ENCODE results near the gene NFIA. TPM values are rescaled to one million over a fixed set of nuclear protein-coding genes. Genes with fewer than 3 reads are reported as not detected.

Gene NFIA
- total and polyA plus RNA-seq, 9 of the 15 experiments (the other 6 are each of a cell fraction or from before 2014, with no cell fraction given) = 5.3 to 24.9 (median 9.8) TPM

DNA sequence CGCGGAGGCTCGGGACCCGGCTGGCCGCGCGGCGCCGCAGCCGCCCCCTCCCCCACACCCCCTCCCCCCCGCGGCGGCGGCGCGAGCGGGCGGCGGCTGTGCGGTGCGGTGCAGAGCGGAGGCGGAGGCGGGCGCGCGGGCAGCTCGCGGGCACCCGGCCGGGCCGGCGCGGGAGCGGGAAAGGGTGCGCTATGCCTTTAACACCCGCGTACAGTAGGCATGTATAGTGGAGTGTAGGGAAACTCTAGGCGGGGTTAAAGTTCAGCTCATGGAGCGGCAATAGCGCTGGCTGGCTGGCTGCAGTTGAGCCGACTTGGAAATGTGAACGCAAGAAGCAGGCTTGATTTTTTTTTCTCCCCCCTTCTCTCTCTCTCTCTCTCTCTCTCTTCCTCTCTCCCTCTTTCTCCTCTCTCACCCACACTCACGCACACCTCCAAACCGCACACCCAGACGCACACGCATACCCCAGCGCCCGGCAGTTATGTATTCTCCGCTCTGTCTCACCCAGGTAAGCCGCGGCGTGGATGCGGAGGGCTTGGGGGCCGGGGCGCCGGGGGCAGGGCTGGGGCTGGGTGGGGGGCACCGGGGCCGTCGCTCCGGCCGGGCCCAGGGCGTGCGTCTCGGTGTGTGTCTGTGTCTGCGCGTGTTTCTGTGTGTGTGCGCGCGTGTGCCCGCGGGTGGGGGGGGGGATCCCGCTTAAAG, at the start of gene NFIA (continued):
- TF ChIP-seq, protein P1, sequence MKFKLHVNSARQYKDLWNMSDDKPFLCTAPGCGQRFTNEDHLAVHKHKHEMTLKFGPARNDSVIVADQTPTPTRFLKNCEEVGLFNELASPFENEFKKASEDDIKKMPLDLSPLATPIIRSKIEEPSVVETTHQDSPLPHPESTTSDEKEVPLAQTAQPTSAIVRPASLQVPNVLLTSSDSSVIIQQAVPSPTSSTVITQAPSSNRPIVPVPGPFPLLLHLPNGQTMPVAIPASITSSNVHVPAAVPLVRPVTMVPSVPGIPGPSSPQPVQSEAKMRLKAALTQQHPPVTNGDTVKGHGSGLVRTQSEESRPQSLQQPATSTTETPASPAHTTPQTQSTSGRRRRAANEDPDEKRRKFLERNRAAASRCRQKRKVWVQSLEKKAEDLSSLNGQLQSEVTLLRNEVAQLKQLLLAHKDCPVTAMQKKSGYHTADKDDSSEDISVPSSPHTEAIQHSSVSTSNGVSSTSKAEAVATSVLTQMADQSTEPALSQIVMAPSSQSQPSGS (CRISPR knock-in tag; IDR thresholded peaks at IDR 0.05) = no peak
- TF ChIP-seq HBP1 (CRISPR knock-in tag; IDR thresholded peaks at IDR 0.05) (peak; percentile 75; the same call in 1 of the 2 replicates), MCM3 (IDR thresholded peaks at IDR 0.05) (no peak), ILK (tag; IDR thresholded peaks at IDR 0.05; ENCODE audit: borderline replicate concordance, low read depth) (no peak), NCOR1 (IDR thresholded peaks at IDR 0.05) (no peak), NFRKB (IDR thresholded peaks at IDR 0.05; ENCODE audit: low read depth) (peak; percentile 70; the same call in 1 of the 2 replicates), ZNF76 (CRISPR knock-in tag; IDR thresholded peaks at IDR 0.05; ENCODE audit: borderline replicate concordance) (no peak), NFE2L1 (tag; IDR thresholded peaks at IDR 0.05; ENCODE audit: borderline replicate concordance, low read depth) (no peak), BRD9 (IDR thresholded peaks at IDR 0.05; ENCODE audit: low read depth, partially characterized antibody) (peak; percentile 47), ZFP30 (CRISPR knock-in tag; IDR thresholded peaks at IDR 0.05; ENCODE audit: borderline replicate concordance) (no peak), NFATC3 (IDR thresholded peaks at IDR 0.05) (no peak), SOX6 (IDR thresholded peaks at IDR 0.05) (no peak), MLX (CRISPR knock-in tag; conservative IDR thresholded peaks at IDR 0.05) (no peak), MAFK (IDR thresholded peaks at IDR 0.05; ENCODE audit: low read length) (no peak)
